Measurements from ENCODE around the gene SLC22A17.

Gene SLC22A17

DNA sequence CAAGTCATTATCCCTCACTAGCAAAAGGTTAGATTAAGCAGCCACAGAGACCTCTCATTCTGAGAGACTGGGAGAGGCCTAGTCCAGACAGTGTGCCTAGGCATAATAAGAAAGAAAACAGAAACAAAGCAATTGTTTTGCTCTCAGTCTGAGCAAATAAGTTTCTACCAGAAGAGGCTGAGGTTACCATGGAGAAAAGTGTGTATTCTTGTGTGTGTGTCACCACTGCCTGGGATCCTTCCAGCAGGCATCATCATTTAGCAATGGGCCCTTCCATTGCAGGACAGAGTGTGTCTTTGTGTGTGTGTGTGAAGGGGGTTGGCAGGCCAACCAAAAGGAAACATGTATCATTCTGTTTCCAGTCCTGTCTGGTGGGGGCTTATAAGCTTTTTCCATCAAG lies 8.6 kb upstream of the SLC22A17 start:
- DNase-seq, result no peak

DNA sequence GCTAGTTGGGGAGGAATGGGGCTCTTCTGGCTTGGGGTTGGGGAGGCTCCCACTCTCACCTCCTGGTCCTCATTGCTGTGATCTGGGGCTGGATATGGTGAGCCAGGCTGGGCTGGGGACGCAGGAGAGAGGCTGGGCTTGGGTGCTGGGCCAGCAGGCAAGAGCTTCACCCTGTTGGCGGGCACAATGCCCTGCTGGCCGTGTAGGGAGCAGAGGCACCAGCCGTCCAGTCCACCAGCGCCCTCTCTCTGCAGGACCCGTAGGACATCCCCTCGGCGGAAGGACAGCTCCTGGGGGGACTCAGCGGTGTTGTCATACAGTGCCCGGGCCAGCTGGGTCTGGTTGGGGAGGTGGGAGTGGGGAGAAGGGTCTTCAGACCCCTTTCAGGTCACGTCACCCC lies 7.8 kb upstream of the SLC22A17 start:
- DNase-seq, result no peak

DNA sequence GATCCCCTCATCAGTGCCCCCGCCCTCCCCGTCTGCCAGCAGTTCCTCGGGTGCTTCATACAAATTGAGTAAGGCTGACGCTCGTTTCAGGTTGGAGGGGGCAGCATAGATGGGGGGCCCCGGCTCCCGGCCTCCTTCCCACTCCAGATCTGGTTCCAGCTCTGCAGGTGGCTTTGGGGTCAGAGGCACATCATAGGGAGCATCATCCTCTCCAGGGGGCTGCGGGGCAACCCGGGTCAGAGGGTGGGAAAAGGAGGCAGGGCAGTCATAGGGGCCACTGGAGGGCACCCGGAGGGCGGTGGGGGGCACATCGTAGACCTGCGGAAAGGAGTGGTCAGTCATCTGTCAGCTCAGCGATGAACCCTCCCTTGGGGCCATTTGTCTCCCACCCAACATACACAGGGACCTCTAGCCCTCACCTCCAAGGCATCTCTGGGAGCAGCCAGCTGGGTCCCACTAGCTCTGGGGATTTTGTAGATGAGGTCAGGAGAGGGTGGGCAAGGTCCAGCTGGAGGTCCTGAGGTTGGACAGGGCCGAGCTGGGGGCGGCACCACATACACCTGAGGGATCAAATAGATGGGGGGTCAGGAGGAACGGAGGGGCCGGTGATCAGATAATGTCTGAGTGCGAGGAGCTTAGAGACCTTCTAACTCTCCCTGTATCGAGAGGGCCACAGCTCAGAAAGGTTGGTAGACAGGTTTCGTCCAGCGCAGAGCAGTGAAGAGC lies 7.2 kb upstream of the SLC22A17 start:
- DNase-seq, result no peak

DNA sequence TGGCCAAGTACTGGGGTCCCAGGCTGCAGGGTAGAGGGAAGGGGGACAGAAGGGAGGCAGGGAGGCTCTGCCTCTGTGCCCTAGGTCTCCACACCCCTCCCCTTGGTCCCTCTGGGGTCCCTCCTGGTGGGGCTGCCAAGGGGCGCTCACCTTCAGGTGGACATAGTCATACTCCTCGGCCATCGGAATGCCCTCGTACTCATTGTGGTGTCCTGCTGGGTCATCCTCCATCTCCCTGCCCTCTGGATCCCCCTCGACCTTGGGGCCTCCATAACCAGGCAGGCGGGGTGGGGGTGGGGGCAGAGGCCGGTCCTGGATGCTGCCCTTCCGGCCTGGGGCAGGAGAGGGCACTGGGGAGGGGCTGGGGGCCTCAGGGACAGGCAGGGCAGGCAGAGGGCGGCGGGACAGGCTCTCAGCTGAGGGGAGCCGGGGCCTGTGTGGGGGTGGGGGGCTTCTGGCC lies 6.5 kb upstream of the SLC22A17 start:
- DNase-seq, result no peak

DNA sequence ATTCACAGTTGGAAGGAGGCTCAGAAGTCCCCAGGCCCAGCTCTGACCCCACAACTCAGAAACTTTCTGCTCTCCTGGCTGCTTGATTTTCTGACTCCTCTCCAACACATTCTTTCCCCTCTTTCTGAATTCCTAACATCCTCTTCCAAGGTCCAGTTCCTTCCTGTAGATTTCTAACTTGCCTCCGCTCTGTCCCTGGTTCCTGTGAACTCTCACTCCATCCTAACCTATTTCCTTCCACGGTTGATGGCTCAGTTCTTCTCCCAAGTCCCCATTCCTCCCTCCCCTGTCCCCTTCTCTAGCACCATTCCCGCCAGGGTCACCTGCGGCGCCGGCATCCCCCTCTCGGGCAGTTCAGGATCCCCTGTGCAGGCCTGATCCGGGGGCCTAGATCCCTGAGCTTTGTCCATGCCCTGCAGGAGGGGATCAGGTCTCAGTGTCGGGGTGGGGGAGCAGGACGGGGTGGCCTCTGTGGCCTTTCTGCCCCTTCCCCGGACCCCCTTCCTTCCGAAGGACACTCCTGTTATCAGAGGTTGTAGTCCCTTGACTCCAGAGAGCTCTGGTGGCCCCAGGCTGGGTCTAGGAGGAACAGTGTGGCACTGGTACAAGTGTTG lies 6.0 kb upstream of the SLC22A17 start:
- no peak for DNase-seq

DNA sequence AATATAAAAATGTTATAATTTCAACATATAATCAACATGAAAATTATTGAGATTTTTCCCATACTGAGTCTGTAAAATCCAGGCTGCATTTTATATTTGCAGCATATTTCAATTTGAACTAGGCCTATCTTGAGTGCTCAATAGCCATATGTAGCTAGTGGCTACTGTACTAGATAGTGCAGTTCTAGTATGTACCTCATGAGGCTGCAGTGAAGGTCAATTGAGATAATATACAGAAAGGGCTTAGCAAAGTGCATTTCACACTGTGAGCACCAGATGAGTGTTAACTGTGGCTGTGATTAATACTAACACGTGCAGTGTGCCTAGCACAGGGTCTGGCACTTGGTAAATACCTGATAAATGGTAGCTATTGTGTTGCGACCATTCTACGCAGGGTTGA lies 5.4 kb upstream of the SLC22A17 start:
- no peak for DNase-seq

DNA sequence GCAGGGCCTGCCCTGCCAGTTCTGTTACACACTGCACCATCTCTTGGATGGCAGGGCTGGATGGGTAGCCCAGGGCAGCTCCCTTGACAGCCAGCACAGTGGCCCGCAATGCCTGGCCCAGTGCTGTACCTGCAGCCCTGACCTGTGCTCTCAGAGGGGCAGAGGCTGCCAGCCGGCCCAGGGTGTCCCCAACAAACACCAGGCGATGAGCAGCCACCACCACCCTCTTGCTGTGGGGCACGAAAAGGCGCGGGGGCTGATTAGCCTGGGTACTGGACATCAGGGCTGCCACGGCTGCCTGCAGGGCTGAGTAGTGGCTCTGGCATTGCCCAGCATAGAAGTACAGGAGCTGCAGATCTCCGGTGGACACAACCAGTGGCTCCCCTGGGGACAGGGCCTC lies 4.6 kb upstream of the SLC22A17 start:
- no peak for DNase-seq

DNA sequence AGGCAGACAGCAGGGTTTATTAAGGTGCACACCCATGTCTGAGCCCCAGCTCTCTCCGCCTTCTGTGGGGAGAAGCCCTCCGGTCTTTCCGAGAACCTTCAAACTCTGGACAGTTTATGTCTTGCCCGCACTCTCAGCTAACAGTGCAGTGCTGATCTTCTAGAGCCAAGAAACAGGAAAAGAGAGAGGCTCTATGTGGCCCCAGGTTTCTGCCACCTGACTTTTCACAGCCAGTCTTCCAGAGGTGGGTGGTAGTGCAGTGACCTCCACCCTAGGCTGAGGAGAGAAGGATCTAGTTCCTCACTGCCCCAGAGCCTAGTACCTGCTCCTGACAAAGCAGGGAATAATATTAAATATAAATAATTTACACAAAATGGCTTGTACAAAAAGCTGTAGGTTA lies 4.0 kb upstream of the SLC22A17 start:
- no peak for DNase-seq

DNA sequence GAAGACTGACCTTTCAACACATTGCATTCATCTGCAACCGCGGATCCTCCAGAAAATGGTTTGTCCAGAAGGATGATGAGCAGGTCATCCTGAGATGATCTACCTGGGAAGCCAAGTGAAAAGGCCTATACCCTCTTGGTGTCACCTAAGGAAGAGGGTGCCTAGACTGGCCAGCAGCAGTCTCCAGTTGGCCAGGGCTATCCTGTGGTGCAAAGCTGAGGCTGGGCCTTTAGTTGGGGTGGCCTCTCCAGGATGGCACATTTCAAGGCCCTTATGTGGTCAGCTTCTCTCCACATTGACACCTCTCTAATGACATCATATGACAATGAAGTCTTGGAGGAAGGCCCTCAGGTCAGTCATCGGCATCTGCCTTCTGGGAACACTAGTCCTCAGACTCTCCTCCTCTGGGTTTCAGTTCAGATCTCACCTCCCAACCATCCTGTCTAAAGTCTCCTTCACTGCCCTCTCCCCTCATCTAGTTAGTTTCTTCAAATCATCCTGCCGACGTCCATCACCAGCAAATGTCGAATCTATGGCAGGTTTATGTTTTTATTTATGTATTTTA lies 3.3 kb upstream of the SLC22A17 start:
- DNase-seq, result no peak

DNA sequence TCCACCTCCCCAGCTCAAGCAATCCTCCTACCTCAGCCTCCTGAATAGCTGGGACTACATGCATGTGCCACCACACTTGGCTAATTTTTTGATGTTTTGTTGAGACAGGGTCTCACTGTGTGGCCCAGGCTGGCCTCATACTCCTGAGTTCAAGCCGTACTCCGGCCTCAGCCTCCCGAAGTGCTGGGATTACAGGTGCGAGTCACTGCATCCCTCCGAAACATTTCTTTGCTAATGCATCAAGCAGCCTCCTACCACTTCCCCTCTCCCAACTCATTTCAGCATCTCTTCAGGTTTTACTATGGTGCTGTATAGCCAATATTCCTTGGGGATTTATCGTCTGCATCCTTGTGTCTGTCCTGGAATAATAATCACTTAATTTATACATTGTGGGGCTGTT lies 2.3 kb upstream of the SLC22A17 start:
- DNase-seq, result no peak

DNA sequence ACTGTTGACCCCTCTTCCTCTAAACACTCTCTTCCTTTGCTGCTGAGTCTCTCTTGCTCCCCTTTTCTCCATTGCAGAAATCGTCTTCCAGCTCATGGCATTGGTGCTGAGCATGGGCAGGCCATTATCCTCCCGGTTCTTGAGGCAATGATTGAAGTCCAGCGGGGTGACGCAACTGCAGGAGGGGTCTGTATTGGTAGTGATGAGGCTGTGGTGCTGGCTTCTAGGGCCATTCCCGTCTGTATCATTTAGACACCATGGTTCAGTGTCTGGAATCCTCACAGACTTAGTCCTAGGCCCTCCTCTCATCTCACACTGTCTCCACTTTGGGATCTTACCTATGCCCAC lies 720 bp upstream of the SLC22A17 start:
- DNase-seq, result no peak

DNA sequence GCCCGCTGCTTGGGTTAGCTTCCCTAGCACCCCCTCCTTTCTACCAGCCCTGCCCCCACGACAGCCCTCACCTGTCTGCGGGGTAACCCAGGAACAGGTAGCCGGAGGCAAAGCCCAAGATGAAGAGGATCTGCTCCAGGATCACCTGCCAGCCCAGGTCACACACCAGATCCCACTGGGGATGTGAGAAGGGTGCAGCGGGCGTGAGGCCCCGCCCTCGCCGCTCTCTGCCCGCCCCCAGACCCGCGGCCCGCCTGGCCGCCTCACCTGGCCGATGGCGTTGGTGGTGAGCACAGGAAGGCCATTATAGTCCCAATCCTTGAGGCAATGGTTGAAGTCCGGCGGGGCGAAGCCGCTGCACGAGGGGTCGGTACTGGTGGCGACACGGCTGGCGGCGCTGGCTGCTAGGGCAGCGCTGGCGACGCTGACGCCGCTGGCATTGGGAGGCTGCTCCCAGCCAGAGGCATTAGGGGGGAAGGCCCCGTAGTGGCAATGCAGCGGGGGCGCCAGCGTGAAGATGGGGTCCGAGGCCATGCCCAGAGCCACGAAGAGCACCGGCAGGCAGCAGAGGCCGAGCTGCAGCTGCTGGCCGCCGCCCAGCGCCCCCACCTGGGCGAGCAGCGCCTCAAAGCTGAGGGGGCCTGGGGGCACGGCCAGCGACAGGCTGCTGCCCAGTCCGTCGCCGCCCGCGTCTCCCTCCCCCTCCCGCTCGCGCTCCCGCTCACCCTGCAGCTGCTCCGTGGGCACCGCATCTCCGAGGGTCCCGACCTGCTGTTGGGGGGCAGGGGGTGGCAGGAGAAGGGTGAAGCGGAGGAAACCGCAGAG lies 794 bp downstream of the SLC22A17 start:
- peak; percentile 58 for DNase-seq

DNA sequence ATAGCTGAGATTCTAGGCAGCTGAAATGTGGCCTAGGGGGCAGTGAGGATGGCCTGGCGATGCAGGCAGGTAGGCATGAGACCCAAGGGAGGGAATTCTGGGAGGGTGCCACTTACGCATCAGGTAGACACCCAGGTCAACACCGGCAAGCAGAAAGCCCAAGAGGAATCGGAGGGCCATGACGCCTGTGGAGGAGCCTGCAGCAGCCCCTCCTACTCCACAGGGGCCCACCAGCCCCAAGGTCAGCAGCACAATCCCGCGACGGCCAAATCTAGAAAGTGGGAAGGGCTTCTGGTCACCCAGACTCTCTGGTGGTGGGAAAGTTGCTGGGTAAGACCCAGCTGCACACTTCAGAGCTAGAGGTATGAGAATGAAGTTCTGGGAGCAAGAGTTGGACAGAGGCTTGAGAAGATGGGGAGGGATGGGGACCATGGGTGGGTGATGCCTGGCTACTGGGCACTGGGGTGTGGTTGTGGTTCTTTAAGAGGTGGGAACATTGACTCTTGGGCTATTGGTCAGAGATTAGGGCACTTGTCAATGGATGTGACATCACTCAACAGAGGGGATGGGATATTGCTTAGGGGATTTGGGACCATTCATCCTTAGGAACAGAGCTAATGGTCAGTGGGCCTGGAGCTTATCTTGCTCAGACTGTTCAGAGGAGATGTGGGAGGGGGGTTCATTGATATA lies 3.4 kb downstream of the SLC22A17 start:
- no peak for DNase-seq

DNA sequence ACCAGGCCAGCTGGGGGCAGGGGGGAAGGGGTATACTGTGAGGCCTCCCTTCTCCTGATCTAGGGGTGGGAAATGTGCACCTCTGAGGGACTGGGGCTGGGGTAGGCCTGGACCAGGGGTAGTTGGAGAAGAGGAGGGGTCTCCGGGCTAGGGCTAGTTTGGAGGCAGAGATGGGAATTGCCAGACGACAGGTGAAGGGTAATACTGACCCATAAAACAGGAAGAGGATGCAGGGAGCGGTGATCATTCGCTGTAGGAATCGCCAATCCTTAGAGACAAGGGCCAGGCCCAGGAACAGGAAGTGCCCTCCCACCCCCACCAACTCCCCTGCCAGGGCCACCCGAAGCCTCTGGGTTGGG lies 4.4 kb downstream of the SLC22A17 start:
- no peak for DNase-seq

DNA sequence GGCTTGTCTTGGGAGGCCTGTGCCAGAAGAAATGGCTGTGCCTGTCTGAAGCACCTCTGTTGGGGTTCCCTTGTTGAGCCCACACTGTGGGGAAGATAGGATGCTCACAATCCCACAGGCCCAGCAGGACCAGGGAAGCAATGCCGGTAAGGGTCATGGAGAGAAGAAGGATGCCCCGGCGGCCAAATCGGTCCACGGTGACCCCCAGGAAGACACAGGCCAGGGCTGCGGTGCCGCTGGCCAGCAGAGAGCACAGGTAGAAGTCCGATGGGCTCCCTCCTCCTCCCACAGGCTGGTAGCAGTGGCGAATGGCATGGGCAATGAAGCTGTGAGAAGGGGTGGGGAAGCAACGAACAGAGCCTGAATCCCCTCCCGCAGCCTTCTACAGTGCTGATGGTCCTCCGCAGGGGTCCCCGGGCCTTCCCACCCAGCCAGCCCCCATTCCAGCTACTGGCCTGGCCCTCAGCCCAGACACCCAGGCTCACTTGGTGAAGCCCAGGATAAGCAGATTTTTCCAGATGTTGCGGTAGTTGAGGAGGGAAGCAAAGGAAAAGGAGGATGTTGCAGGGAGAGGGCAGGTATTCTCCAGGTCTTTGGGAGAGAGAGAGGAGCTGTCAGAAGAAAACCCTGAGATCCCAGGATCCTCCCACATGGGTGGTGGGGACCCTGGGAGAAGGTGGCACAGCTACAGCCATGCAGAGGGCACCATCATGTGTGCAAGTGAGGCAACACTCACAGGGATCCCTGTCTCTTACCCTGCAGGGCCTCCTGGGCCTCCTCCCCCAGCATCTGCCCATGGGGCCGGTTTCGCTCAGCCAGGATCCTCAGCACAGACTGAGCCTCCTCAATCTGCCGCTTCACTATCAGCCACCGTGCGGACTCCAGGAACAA lies 5.0 kb downstream of the SLC22A17 start:
- DNase-seq, result no peak

DNA sequence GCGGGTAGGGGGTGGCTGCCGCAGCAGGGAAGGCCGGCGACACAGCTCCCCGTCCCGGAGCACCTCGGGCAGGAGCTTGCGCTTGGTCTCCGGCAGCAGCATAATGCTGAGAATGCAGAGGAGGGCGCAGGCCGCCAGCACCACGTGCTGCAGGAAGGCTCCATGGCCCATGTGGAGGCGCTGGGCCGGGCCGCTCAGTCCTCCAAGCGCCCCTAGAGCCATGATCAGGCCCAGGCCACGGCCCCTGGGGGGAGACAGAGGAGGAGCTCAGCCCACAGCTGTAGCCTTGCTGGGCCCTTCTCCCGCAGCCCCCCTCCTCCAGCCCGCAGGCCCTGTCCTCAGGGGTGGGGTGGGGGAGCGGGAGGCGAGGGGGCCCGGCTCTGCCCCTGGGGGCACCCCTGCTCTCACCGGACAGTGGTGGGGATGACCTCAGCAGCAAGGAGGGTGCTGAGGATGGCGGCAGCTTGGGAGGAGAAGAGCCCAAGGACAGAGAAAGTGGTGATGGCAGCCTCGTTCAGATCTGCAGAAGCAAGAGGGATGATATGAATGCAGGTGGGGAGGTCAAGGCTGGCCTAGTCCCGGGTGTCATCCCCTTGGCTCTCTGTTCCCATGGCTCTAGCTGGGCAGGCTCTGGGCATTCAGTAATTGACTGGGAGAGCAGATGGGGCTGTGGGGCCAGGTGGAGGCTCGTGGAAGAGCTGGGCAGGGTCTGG lies 5.8 kb downstream of the SLC22A17 start:
- no peak for DNase-seq

DNA sequence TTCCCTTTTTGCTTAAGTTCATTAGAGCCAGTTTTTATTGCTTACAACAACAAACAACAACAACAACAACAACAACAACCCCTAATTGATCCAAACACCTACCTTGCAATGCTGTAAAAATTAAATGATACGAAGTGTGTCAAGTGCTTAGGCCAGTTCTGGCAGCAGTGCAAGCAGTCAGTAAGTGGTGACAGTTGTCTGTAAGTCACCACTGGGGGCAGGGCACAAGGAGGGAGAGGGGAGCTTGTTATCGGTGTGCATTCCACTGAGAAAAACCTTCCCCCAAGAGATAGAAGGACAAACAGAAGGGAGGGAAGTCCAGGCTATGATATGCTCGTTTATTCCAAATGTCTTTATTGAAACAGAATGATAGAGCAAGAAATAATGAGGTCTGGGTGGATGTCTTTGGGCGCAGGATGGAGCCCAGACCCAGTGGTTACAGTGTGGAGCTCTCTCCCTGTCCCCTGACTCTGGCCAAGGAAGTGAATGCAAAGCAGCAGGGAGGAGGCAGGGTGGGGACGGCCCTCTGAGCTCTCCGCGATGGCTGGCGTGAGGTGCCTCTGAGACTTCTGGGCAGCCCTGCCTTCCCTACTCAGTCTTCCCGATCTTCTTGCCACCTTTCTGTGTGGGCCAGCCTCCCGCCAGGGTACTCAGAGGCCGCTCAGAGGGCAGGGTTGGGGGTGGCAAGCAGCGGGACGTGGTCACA lies 6.5 kb downstream of the SLC22A17 start:
- DNase-seq, result no peak

DNA sequence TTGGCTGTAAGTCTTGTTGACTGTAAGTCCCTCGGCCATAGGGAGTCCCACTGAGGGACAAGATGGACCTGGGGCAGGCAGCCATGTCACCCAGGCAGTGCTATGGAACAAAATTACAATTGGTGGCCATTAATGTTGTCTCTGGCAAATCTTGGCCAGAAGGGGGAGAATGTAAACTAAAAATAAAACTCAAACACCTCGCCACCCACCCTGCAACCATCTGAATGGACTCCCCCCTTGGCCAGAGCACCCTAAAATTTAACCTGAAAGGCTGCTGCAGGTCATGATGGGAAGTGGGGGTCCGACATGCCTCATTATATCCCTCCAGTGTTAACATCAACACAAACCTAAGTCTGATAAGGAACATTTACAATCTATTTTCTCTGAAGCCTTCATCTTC lies 8.2 kb downstream of the SLC22A17 start:
- DNase-seq, result no peak

DNA sequence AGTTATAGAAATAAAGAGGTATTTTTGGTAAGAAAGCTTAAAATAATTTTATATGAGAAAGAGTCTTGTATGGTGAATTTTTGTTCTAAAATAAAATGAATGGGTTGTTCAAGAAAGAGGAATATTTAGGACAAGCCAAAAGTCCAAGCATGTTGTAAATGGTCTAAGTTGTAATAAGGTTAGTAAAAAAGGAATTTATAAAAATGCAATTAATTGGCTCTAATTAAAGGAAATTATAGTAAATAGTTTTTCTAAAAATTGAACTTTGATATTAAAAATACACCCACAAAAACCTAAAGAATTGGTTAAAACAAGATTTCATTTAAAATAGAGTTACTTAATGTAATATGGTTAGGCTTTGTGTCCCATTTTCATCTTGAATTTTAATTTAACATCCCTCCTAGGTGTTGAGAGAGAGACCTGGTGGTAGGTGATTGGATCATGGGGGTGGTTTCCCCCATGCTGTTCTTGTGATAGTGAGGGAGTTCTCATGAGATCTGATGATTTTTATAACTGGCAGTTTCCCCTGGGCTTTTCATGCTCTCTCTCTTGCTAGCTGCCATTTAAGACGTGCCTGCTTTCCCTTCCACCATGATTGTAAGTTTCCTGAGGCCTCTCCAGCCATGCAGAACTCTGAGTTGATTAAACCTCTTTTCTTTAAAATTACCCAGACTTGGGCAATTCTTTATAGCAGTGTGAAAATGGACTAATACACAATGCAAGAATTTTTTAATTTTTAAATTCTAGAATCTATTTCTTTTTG lies 13.0 kb downstream of the SLC22A17 start:
- DNase-seq, result no peak

DNA sequence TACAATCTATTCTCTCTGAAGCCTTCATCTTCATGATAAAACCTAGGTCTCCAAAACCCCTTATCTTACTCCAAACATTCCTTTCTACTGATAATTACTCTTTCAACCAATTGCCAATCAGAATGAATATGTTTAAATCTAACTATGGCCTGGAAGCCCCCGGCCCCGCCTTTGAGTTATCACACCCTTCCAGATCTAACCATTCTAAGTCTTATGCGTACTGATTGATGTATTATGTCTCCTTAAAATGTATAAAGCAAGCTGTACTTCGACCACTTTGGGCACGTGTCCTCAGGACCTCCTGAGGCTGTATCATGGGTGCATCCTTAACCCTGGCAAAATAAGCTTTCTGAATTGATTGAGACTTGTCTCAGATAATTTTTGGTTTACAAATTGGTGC lies 17.1 kb downstream of the SLC22A17 start:
- DNase-seq, result no peak
